Activated CD8-positive, alpha-beta T cell treated with anti-CD3 and anti-CD28 coated beads for 36 hours (primary cell): ENCODE measurements around the gene NECAB2. TPM values are rescaled to one million over a fixed set of nuclear protein-coding genes. Genes with fewer than 3 reads are reported as not detected.
A peak's percentile ranks its signal among the peaks of the same experiment; 100 is the strongest.

Experiments used
- ATAC-seq: fragments of 200-7000 bp; cut with Tn5 transposase; one replicate; pipeline ENCODE4 v1.10.0; 2021; ENCODE audit warnings: mild to moderate bottlenecking, moderate library complexity
- CTCF ChIA-PET: fragments of 350-600 bp; sonication (Branson Sonifier 250); formaldehyde crosslinking; loops from one replicate; lab custom pipeline; 2021; ENCODE audit warnings: antibody characterized with exemption; lab: Charles Lee
- POLR2A ChIA-PET: fragments of 350-600 bp; sonication (Branson Sonifier 250); formaldehyde crosslinking; loops from one replicate; lab custom pipeline; 2021; ENCODE audit warnings: antibody characterized with exemption; lab: Charles Lee
- DNase-seq: peaks from one replicate; pipeline ENCODE4 v3.0.0-alpha.2; 2020
- H3K27ac Mint-ChIP-seq: one replicate; pipeline ENCODE4 v1.8.0; 2021; ENCODE audit warnings: mild to moderate bottlenecking, mixed read lengths
- H3K27me3 Mint-ChIP-seq: one replicate; pipeline ENCODE4 v1.8.0; 2021; ENCODE audit warnings: mixed read lengths
- H3K36me3 Mint-ChIP-seq: one replicate; pipeline ENCODE4 v1.8.0; 2021; ENCODE audit warnings: low read depth, mixed read lengths
- H3K4me1 Mint-ChIP-seq: one replicate; pipeline ENCODE4 v1.8.0; 2021; ENCODE audit warnings: low read depth, mixed read lengths
- H3K4me3 Mint-ChIP-seq: one replicate; pipeline ENCODE4 v1.8.0; 2021; ENCODE audit warnings: mild to moderate bottlenecking, moderate library complexity, mixed read lengths
- H3K9me3 Mint-ChIP-seq: one replicate; pipeline ENCODE4 v1.8.0; 2021; ENCODE audit warnings: mixed read lengths
- CTCF ChIP-seq: fragments of 200-600 bp; IDR thresholded peaks from one replicate; pipeline ENCODE4 v1.8.0; 2022; ENCODE audit warnings: antibody characterized with exemption, mild to moderate bottlenecking
- intact Hi-C: fragments of 100-400 bp; cut with micrococcal nuclease; formaldehyde crosslinking; loops from one replicate; pipeline ENCODE4 v1.10.0; 2022
- total RNA-seq, 2 experiments: library from RNA; stranded (reverse); gene quantifications; one replicate each; pipeline ENCODE4 v1.2.3, GENCODE V29; 2021

Gene NECAB2
- total RNA-seq = not detected

- peak; percentile 46 for TF ChIP-seq CTCF
- ATAC-seq = peak; percentile 67
- intact Hi-C loops = no loop called here
- H3K27me3 Mint-ChIP-seq = peaks cover 13% of the 10 kb centered on the region
- peak within 1 kb of the TSS; percentile 42 for H3K4me3 Mint-ChIP-seq
- POLR2A ChIA-PET = no interaction called here
- H3K9me3 Mint-ChIP-seq = no peaks in the 10 kb centered on the region
- H3K27ac Mint-ChIP-seq = no peak within 1 kb of the TSS
- peaks cover 5% of the 10 kb centered on the region for H3K4me1 Mint-ChIP-seq
- peak; percentile 54 for DNase-seq
- H3K36me3 Mint-ChIP-seq = no peaks in the 10 kb centered on the region
- CTCF ChIA-PET = no interaction called here
Measured at GRCh38 chr16:83967838-83968305, at the start of gene NECAB2. Gene NECAB2 (plus strand): TSS chr16:83968244. CDS start chr16:83968649, 405 bp downstream.

GRCh38 chr16:83920894-83921491 is 47.1 kb upstream of the NECAB2 start:
- DNase-seq (no peak), ATAC-seq (no peak)
- H3K4me1 Mint-ChIP-seq = no peaks in the 10 kb centered on the region
- no peaks in the 10 kb centered on the region for H3K9me3 Mint-ChIP-seq
- no peak overlapping the region for H3K4me3 Mint-ChIP-seq
- H3K27ac Mint-ChIP-seq = no peak overlapping the region
- no peak for TF ChIP-seq CTCF
- no peaks in the 10 kb centered on the region for H3K27me3 Mint-ChIP-seq
- H3K36me3 Mint-ChIP-seq = peaks cover 25% of the 10 kb centered on the region
- intact Hi-C loops = no loop called here
- CTCF ChIA-PET = no interaction called here
- POLR2A ChIA-PET = interaction anchor here (1.2 kb wide), 1 partner anchor 8 kb away, joined by 3 read pairs; no protein-coding TSS in a partner anchor

GRCh38 chr16:83923581-83924365 is 44.3 kb upstream of the NECAB2 start:
- Mint-ChIP-seq H3K27ac (no peak overlapping the region), H3K9me3 (no peaks in the 10 kb centered on the region), H3K36me3 (peaks cover 13% of the 10 kb centered on the region), H3K4me3 (no peak overlapping the region), H3K4me1 (peaks cover 2% of the 10 kb centered on the region), H3K27me3 (no peaks in the 10 kb centered on the region)
- ATAC-seq (no peak), DNase-seq (no peak)
- POLR2A ChIA-PET = no interaction called here
- CTCF ChIA-PET = no interaction called here
- intact Hi-C loops = no loop called here
- TF ChIP-seq CTCF = no peak

- H3K27ac Mint-ChIP-seq = no peak overlapping the region
- peaks cover 4% of the 10 kb centered on the region for H3K36me3 Mint-ChIP-seq
- intact Hi-C loops = no loop called here
- ChIA-PET CTCF (interaction anchor here (0.8 kb wide), 1 partner anchor 13 kb away, joined by 3 read pairs; no protein-coding TSS in a partner anchor), POLR2A (no interaction called here)
- DNase-seq = no peak
- no peaks in the 10 kb centered on the region for H3K9me3 Mint-ChIP-seq
- TF ChIP-seq CTCF = no peak
- no peak for ATAC-seq
- H3K27me3 Mint-ChIP-seq = no peaks in the 10 kb centered on the region
- H3K4me1 Mint-ChIP-seq = peaks cover 2% of the 10 kb centered on the region
- no peak overlapping the region for H3K4me3 Mint-ChIP-seq
Measured at GRCh38 chr16:83924686-83925085, 43.4 kb upstream of the NECAB2 start.
